ENCODE measurements around the gene UBE3D.

DNA sequence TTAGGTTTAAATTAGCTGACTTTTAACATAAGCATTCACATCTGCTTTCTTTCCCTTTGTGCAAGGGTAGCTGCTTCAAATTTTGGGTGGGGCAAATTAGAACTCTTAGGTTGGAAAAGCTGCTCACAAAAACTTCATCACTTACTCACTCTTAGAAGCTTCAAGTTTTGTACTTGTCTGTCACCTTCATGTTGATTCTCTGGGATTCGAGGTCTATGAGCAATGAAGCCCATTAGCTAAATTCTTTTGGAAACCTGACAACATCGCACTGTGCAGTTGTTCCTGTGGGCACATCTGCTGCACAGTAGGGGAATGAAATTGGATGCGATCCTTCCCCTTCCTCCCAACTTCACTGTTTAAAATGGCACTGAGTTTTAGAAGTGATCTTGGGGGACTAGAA, 156.1 kb downstream of the UBE3D start:
- TF ChIP-seq ZNF146 (tag by site-specific recombination; IDR thresholded peaks at IDR 0.05), result no peak
- TF ChIP-seq, protein P1, sequence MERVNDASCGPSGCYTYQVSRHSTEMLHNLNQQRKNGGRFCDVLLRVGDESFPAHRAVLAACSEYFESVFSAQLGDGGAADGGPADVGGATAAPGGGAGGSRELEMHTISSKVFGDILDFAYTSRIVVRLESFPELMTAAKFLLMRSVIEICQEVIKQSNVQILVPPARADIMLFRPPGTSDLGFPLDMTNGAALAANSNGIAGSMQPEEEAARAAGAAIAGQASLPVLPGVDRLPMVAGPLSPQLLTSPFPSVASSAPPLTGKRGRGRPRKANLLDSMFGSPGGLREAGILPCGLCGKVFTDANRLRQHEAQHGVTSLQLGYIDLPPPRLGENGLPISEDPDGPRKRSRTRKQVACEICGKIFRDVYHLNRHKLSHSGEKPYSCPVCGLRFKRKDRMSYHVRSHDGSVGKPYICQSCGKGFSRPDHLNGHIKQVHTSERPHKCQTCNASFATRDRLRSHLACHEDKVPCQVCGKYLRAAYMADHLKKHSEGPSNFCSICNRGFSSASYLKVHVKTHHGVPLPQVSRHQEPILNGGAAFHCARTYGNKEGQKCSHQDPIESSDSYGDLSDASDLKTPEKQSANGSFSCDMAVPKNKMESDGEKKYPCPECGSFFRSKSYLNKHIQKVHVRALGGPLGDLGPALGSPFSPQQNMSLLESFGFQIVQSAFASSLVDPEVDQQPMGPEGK (tag by site-specific recombination; IDR thresholded peaks at IDR 0.05), result no peak
- no peak for TF ChIP-seq ZNF354C (tag by site-specific recombination; IDR thresholded peaks at IDR 0.05; ENCODE audit: borderline replicate concordance, low read depth)
- no peak for TF ChIP-seq ZNF776 (tag by site-specific recombination; IDR thresholded peaks at IDR 0.05; ENCODE audit: borderline replicate concordance)
- no peak for TF ChIP-seq ZBTB7A (tag by site-specific recombination; IDR thresholded peaks at IDR 0.05; ENCODE audit: low read depth)
- TF ChIP-seq CTCF (tag by site-specific recombination; IDR thresholded peaks at IDR 0.05), result no peak
- TF ChIP-seq ZNF394 (tag by site-specific recombination; IDR thresholded peaks at IDR 0.05; ENCODE audit: borderline replicate concordance), result no peak
- no peak for TF ChIP-seq KLF10 (tag by site-specific recombination; IDR thresholded peaks at IDR 0.05)
- TF ChIP-seq ZNF24 (tag by site-specific recombination; IDR thresholded peaks at IDR 0.05), result no peak

Measured in HEK293 (cell line).